ENCODE data around the gene C3orf20.

The C3orf20 gene

DNA sequence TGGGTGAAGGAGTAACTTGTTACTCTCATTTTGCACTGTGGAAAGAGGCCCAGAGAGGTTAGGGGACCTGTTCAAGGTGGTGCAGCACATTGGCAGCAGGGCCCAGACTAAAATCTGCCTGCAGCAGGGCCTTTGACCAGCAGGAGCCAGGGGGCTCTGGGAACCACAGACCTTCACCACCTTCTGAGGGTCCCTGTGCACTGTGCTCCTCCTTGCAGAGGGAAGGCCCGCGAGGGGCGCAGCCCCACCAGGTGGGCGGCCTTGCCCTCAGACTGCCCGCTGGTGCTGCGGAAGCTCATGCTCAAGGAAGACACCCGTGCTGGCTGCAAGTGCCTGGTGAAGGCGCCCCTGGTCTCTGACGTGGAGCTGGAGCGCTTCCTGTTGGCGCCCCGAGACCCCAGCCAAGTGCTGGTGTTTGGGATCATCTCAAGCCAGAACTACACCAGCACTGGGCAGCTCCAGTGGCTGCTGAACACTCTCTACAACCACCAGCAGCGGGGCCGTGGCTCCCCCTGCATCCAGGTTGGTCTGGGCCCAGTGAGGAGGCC lies 82.3 kb downstream of the C3orf20 start:
- no peak for DNase-seq (ENCODE audit: low spot score in 2 of 2)
- ATAC-seq (replicated peaks; ENCODE audit: extremely low read depth, poor library complexity, severe bottlenecking), result no peak
- H3K4me1 Mint-ChIP-seq, result no peaks in the 10 kb centered on the region
- no peak overlapping the region for H3K4me3 Mint-ChIP-seq
- H3K9me3 Mint-ChIP-seq, result no peaks in the 10 kb centered on the region
- H3K27me3 Mint-ChIP-seq, result peaks cover 9% of the 10 kb centered on the region
- no peaks in the 10 kb centered on the region for H3K36me3 Mint-ChIP-seq (ENCODE audit: insufficient read depth)
- H3K27ac Mint-ChIP-seq (ENCODE audit: low read depth), result no peak overlapping the region

DNA sequence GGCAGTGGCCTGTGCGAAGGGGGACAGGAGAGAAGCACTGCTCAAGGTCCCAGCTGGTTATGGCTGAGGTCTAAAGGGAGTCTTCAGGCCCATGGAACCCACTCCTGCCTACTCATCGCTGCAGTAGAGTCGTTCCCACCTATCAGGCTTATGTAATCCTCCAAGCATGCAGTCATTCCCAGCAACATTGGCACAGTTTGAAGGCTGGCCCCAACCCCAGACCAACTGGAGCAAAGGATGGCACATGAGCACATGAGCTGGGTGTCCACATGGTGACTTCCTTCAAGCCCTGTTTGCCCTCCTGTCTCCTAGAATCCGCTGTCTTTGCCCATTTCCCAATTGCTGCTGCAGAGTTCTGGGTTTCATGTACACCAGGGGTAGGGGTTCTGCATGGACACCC lies 83.4 kb downstream of the C3orf20 start:
- no peak overlapping the region for H3K27ac Mint-ChIP-seq (ENCODE audit: low read depth)
- no peak for ATAC-seq (replicated peaks; ENCODE audit: extremely low read depth, poor library complexity, severe bottlenecking)
- peaks cover 15% of the 10 kb centered on the region for H3K27me3 Mint-ChIP-seq
- peaks cover 3% of the 10 kb centered on the region for H3K36me3 Mint-ChIP-seq (ENCODE audit: insufficient read depth)
- H3K9me3 Mint-ChIP-seq, result no peaks in the 10 kb centered on the region
- H3K4me3 Mint-ChIP-seq, result no peak overlapping the region
- DNase-seq (ENCODE audit: low spot score in 2 of 2), result no peak
- H3K4me1 Mint-ChIP-seq, result no peaks in the 10 kb centered on the region

DNA sequence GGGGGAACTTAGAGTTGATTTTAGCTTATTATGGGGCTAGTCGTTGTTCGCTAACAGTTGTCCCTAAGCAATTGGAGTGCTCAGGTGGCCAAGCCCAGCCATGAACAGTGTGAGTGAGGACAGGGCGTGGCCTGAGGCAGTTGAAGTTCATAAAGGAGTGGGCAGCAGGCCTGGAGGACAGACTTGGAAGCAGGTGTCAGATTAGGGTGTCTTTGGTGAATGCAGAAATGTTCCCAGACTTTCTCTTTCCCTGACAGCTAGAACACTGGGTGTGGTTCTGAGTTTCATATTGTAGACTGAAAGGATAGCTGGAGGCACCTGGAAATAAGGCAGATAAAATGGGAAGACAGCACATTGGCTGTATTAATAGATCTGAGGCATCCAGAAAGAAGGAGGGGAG lies 84.0 kb downstream of the C3orf20 start:
- Mint-ChIP-seq H3K36me3 (ENCODE audit: insufficient read depth) (peaks cover 3% of the 10 kb centered on the region), H3K4me1 (no peaks in the 10 kb centered on the region), H3K27ac (ENCODE audit: low read depth) (no peak overlapping the region), H3K4me3 (no peak overlapping the region), H3K9me3 (no peaks in the 10 kb centered on the region), H3K27me3 (peaks cover 19% of the 10 kb centered on the region)
- no peak for ATAC-seq (replicated peaks; ENCODE audit: extremely low read depth, poor library complexity, severe bottlenecking)
- no peak for DNase-seq (ENCODE audit: low spot score in 2 of 2)

DNA sequence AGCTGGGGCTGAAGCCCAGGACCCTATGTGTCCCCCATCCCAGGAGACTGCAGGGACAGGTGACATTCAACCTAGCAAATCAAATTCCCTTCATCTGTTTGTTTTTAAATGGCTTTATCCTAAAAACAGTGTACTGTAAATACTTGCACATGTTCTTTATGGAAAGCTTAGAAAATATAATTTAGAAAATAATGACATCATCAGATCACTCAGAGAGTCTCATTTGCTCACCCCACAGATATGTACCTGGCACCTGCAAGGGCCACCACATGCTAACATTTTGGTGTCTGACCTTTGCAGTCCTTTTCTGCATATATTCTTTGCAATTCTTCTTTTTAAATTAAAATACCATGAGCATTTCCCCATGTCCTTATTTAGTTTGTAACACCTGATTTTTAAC lies 85.2 kb downstream of the C3orf20 start:
- no peak for DNase-seq (ENCODE audit: low spot score in 2 of 2)
- no peak for ATAC-seq (replicated peaks; ENCODE audit: extremely low read depth, poor library complexity, severe bottlenecking)
- no peaks in the 10 kb centered on the region for H3K9me3 Mint-ChIP-seq
- no peaks in the 10 kb centered on the region for H3K4me1 Mint-ChIP-seq
- peaks cover 3% of the 10 kb centered on the region for H3K36me3 Mint-ChIP-seq (ENCODE audit: insufficient read depth)
- no peak overlapping the region for H3K27ac Mint-ChIP-seq (ENCODE audit: low read depth)
- no peak overlapping the region for H3K4me3 Mint-ChIP-seq
- peaks cover 15% of the 10 kb centered on the region for H3K27me3 Mint-ChIP-seq

DNA sequence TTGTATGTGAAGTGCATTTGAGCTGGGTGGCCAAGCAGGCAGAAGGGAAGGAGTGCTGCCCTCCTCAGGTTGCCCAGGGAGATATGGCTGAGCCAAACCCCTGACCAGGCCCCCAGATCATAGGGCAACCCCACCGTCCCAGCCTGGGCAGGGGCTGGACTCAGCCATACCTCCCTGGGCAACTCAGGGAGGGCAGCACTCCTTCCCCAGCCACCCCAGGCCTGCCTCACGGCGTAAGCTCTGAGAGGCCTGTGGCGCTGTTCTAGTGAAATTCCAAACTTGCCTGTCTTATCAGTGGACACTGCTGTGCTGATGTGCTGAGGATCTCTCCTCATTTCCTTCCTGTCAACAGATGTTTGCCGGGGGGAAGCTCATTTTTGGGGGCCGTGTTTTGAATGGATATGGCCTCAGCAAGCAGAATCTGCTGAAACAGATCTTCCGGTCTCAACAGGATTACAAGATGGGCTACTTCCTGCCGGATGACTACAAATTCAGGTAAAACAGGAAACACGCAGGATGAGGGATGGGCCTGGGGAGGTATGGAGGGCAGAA lies 86.3 kb downstream of the C3orf20 start:
- Mint-ChIP-seq H3K27me3 (peaks cover 11% of the 10 kb centered on the region), H3K27ac (ENCODE audit: low read depth) (no peak overlapping the region)
- no peak for ATAC-seq (replicated peaks; ENCODE audit: extremely low read depth, poor library complexity, severe bottlenecking)

DNA sequence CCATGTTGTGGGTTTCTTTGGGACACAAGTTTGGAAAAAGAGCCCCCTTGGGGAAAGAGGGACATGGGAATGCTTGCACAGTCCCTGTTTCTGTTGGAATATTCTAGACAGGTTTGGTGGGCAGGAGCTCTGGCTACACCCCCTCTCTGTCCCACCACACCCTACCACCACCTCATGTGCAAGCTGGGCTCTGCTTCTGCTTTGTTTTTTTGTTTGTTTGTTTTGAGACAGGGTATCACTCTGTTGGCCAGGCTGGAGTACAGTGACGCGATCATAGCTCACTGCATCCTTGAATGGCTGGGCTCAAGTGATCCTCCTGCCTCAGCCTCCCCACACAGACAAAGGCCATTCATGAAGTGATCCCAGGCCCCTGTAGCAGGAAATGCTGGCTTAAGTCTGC lies 86.9 kb downstream of the C3orf20 start:
- H3K36me3 Mint-ChIP-seq (ENCODE audit: insufficient read depth), result peaks cover 3% of the 10 kb centered on the region
- no peak for ATAC-seq (replicated peaks; ENCODE audit: extremely low read depth, poor library complexity, severe bottlenecking)
- DNase-seq (ENCODE audit: low spot score in 2 of 2), result no peak
- H3K4me3 Mint-ChIP-seq, result no peak overlapping the region
- peaks cover 11% of the 10 kb centered on the region for H3K27me3 Mint-ChIP-seq
- H3K9me3 Mint-ChIP-seq, result no peaks in the 10 kb centered on the region
- no peaks in the 10 kb centered on the region for H3K4me1 Mint-ChIP-seq
- no peak overlapping the region for H3K27ac Mint-ChIP-seq (ENCODE audit: low read depth)

More for the DNA sequence above, 86.3 kb downstream of the C3orf20 start:
- Mint-ChIP-seq H3K9me3 (no peaks in the 10 kb centered on the region), H3K4me1 (no peaks in the 10 kb centered on the region), H3K4me3 (no peak overlapping the region), H3K36me3 (ENCODE audit: insufficient read depth) (peaks cover 3% of the 10 kb centered on the region)
- DNase-seq (ENCODE audit: low spot score in 2 of 2), result no peak

DNA sequence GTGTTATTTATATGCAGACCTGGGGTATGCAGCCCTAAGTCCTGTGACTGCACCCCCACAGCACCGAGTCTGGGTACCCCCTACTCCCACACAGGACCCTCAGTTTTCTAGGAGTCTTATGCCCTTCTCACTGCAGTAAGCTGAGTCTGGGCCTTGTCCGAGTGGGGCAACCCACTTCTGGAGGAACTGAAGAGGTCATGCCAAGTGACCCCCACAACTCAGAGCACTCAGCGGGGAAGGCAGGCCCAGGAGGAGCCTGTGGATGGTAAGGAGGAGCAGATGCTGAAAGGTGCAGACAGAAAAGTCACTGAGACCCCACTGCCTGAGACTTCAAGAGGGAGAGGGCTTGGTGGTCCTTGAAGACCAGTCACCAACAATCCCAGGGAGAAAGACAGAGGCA lies 87.8 kb downstream of the C3orf20 start:
- ATAC-seq (replicated peaks; ENCODE audit: extremely low read depth, poor library complexity, severe bottlenecking) (no peak), DNase-seq (ENCODE audit: low spot score in 2 of 2) (no peak)
- H3K27ac Mint-ChIP-seq (ENCODE audit: low read depth), result no peak overlapping the region
- no peaks in the 10 kb centered on the region for H3K4me1 Mint-ChIP-seq
- no peak overlapping the region for H3K4me3 Mint-ChIP-seq
- H3K36me3 Mint-ChIP-seq (ENCODE audit: insufficient read depth), result peaks cover 3% of the 10 kb centered on the region
- H3K9me3 Mint-ChIP-seq, result no peaks in the 10 kb centered on the region
- peaks cover 14% of the 10 kb centered on the region for H3K27me3 Mint-ChIP-seq

DNA sequence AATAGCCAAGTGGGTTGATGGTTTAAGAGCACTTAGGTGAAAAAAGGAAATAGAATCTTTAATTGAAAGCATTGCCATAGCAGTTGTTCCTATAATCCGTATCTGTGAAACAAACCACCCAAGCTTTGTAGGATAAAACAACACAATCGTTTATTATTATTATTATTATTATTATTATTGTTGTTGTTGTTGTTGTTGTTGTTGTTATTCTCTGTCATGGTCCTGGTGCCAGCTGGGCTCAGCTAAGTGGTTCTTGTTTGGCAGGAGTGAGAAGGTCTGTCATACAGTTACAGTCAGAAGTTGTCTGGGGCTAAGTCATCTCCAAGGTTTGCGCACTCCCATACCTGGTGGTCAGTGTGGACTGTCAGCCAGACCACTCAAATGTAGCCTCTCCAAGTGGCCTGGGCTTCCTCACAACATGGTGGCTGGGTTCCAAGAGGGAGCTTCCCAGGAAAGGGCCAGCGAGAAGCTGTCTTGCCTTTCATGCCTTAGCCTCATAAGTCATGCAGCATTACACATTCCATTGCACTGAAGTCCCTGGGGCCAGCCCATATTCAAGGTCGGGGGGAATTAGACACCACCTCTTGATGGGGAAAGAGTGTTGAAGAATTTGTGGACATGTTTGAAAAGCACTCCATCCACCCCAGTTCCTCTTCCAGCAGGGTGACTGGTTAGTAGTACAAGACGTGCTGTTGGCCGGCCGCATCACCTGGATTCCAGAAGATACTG lies 89.6 kb downstream of the C3orf20 start:
- DNase-seq (ENCODE audit: low spot score in 2 of 2), result peak in 1 of 2 donors; percentile 5
- Mint-ChIP-seq H3K27ac (ENCODE audit: low read depth) (no peak overlapping the region), H3K27me3 (peaks cover 31% of the 10 kb centered on the region), H3K36me3 (ENCODE audit: insufficient read depth) (peaks cover 3% of the 10 kb centered on the region), H3K4me1 (no peaks in the 10 kb centered on the region), H3K9me3 (no peaks in the 10 kb centered on the region), H3K4me3 (no peak overlapping the region)
- ATAC-seq (replicated peaks; ENCODE audit: extremely low read depth, poor library complexity, severe bottlenecking), result no peak

DNA sequence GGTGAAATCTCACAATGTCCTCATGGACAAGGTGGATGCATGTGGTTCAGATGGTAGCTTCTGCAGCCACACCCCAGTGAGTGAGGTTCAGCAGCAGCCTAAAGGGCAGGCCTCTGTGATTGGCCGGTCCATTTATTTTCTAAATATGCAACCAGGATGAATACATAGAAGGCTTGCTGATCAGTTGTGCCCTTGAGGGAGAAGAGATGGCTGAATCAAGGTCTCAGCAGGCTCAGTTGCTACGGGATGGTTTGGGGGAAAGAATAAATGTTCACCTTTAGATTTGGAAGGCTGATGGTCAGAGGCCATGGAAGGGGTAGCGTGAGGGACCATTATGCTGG lies 90.1 kb downstream of the C3orf20 start:
- DNase-seq (ENCODE audit: low spot score in 2 of 2) (no peak), ATAC-seq (replicated peaks; ENCODE audit: extremely low read depth, poor library complexity, severe bottlenecking) (no peak)
- Mint-ChIP-seq H3K36me3 (ENCODE audit: insufficient read depth) (peaks cover 3% of the 10 kb centered on the region), H3K4me3 (no peak overlapping the region), H3K9me3 (no peaks in the 10 kb centered on the region), H3K27me3 (peaks cover 34% of the 10 kb centered on the region), H3K27ac (ENCODE audit: low read depth) (no peak overlapping the region), H3K4me1 (no peaks in the 10 kb centered on the region)

DNA sequence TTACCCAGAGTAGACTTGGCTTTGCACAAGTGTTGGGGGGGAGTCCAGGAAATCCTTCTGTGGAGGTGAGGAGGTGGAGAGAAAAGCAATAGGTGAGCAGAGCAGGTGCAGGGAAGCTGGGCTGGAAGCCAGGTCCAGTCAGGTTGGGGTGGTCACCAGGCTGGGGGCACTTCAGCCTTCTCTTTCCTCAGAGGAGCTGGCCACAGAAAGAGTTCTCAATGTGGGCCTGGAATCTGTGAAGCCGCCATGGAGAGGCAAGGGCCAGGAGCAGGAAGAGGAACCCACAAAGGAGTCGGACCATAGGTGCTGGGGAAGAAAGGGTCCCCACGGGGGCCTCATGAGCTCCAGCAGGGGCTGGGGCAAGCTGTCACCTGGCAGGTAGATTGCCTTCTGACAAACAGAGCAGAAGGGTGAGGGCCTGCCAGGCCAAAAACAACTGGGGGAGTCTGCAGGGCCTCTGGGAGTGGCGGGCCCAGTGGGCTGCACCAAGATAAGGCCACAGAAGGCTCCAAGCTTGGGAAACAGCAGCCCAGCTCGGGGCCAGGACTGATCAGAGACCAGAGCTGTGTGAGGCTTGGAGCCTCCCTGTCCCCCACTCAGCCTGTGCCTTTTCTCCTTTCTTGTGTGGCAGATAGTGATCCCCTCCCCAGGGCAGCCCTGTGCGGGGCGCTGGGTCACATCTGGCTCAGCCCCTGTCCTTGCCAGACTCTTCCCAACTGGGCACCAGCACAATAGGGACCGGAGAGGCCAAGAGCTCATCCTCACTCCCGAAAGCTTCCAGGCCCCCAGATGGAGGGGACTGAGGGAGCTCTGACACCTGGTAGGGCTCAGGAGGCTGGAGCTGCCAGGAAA lies 90.9 kb downstream of the C3orf20 start:
- peaks cover 3% of the 10 kb centered on the region for H3K36me3 Mint-ChIP-seq (ENCODE audit: insufficient read depth)
- no peaks in the 10 kb centered on the region for H3K9me3 Mint-ChIP-seq
- H3K4me1 Mint-ChIP-seq, result no peaks in the 10 kb centered on the region
- H3K27me3 Mint-ChIP-seq, result peaks cover 40% of the 10 kb centered on the region
- H3K27ac Mint-ChIP-seq (ENCODE audit: low read depth), result no peak overlapping the region
- no peak overlapping the region for H3K4me3 Mint-ChIP-seq
- peak; percentile 6 to 10 for DNase-seq (ENCODE audit: low spot score in 2 of 2)
- no peak for ATAC-seq (replicated peaks; ENCODE audit: extremely low read depth, poor library complexity, severe bottlenecking)

DNA sequence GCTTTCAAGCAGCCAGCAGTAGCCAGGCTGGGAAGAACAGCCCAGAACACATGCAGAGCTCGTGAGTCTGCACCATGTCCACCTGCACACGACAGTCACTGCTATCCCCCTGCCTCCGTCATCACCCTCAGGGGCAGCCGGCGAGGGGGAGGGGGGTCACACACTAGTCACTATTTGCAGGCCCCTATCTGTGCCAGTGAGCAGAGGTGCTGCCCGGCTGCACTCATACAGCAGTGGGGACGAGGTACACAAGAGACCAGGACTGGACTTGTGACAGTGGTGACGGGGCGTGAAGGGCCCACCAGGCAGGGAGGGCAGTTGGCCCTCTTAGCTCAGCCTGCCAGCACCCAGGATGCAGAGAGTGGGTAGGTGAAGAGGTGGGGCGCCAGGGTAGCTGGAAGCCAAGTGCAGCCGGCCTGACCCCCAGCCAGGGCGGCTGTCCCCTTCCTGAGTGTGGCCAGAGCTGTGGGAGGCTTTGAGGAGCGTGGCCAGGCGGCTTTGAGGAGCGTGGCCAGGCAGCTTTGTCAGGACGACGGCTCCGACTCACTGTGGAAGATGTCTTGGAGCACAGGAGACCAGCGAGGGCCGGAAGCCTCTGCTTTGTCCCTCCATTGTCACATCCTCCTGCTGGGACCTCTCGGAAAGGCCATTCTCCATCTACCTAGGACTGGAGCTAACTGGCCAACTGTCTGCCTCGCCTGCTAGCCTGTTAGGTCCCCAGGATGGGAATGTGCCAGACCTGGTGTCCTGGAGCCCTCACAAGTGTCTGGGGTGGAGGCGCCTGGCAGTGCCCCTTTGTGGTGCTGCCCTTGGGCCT lies 91.7 kb downstream of the C3orf20 start:
- ATAC-seq (replicated peaks; ENCODE audit: extremely low read depth, poor library complexity, severe bottlenecking), result no peak
- no peaks in the 10 kb centered on the region for H3K4me1 Mint-ChIP-seq
- peaks cover 47% of the 10 kb centered on the region for H3K27me3 Mint-ChIP-seq
- peaks cover 3% of the 10 kb centered on the region for H3K36me3 Mint-ChIP-seq (ENCODE audit: insufficient read depth)
- DNase-seq (ENCODE audit: low spot score in 2 of 2), result peak; percentile 4 to 5
- H3K27ac Mint-ChIP-seq (ENCODE audit: low read depth), result no peak overlapping the region
- no peak overlapping the region for H3K4me3 Mint-ChIP-seq
- no peaks in the 10 kb centered on the region for H3K9me3 Mint-ChIP-seq
